Keratinocyte (primary cell): ENCODE data around the gene VAMP8. TPM values are rescaled to one million over a fixed set of nuclear protein-coding genes. Genes with fewer than 3 reads are reported as not detected.

Experiments
- DNase-seq: peaks from one replicate; pipeline ENCODE4 v3.0.0-alpha.2; 2011; ENCODE audit warnings: low read depth, missing footprints, low spot score
- FAIRE-seq: peaks from 2 replicates; lab custom pipeline; 2011; peaks lifted over from hg19 to GRCh38; lab: Jason Lieb, UNC
- H2AFZ ChIP-seq: 2 replicates; pipeline ENCODE4 v1.6.0; 2012; ENCODE audit warnings: low read length, control low read depth, inconsistent platforms; ENCODE audit not compliant: control insufficient read depth
- H3K27ac ChIP-seq: 2 replicates; pipeline ENCODE4 v1.5.1; 2011; ENCODE audit warnings: low read length; ENCODE audit not compliant: control insufficient read depth, insufficient read depth
- H3K27me3 ChIP-seq: 3 replicates; pipeline ENCODE4 v1.6.0; 2011; ENCODE audit warnings: low read length; ENCODE audit not compliant: control insufficient read depth, insufficient read depth; ENCODE audit errors: extremely low read depth
- H3K36me3 ChIP-seq, 2 experiments: 2 replicates in 1 of 2; 3 replicates in 1 of 2; pipeline ENCODE4 v1.5.1; 2011; ENCODE audit warnings: low read length in 2 of 2, mild to moderate bottlenecking in 1 of 2; ENCODE audit not compliant: control insufficient read depth in 2 of 2, insufficient read depth in 2 of 2; ENCODE audit errors: extremely low read depth in 1 of 2
- H3K4me1 ChIP-seq: 3 replicates; pipeline ENCODE4 v1.5.1; 2011; ENCODE audit warnings: low read length; ENCODE audit not compliant: control insufficient read depth, insufficient read depth; ENCODE audit errors: extremely low read depth
- H3K4me2 ChIP-seq: 3 replicates; pipeline ENCODE4 v1.6.0; 2011; ENCODE audit warnings: low read depth, low read length; ENCODE audit not compliant: control insufficient read depth, insufficient read depth; ENCODE audit errors: extremely low read depth
- H3K4me3 ChIP-seq, 3 experiments: fragments of 200-600 bp in 1 of 3; sonication (generic) in 1 of 3; 2 replicates in 2 of 3; 3 replicates in 1 of 3; pipeline ENCODE4 v1.5.1; 2011 to 2016; ENCODE audit warnings: low read length in 3 of 3, mild to moderate bottlenecking in 3 of 3, control low read depth in 2 of 3, inconsistent platforms in 1 of 3, low read depth in 1 of 3, mixed read lengths in 1 of 3, mixed run types in 1 of 3, moderate library complexity in 1 of 3; ENCODE audit not compliant: control insufficient read depth in 2 of 3, insufficient read depth in 2 of 3; ENCODE audit errors: extremely low read depth in 1 of 3
- H3K79me2 ChIP-seq: 2 replicates; pipeline ENCODE4 v1.6.0; 2012; ENCODE audit warnings: low read length; ENCODE audit not compliant: control insufficient read depth, insufficient read depth
- H3K9ac ChIP-seq: 3 replicates; pipeline ENCODE4 v1.6.0; 2011; ENCODE audit warnings: low read length; ENCODE audit not compliant: control insufficient read depth, insufficient read depth; ENCODE audit errors: extremely low read depth
- H3K9me1 ChIP-seq: 3 replicates; pipeline ENCODE4 v1.6.0; 2011; ENCODE audit warnings: low read length; ENCODE audit not compliant: control insufficient read depth, insufficient read depth; ENCODE audit errors: extremely low read depth
- H3K9me3 ChIP-seq: 2 replicates; pipeline ENCODE4 v1.5.1; 2012; ENCODE audit warnings: low read depth, low read length; ENCODE audit not compliant: control insufficient read depth
- H4K20me1 ChIP-seq: 3 replicates; pipeline ENCODE4 v1.6.0; 2011; ENCODE audit warnings: low read length; ENCODE audit not compliant: control insufficient read depth, insufficient read depth; ENCODE audit errors: extremely low read depth
- CTCF ChIP-seq, 3 experiments: IDR thresholded peaks in 1 of 3; conservative IDR thresholded peaks in 1 of 3; optimal IDR thresholded peaks in 1 of 3; 2 replicates in 2 of 3; 3 replicates in 1 of 3; pipeline versions ENCODE3 to v1.5.1; 2011; ENCODE audit warnings: low read length in 3 of 3, mild to moderate bottlenecking in 3 of 3, moderate library complexity in 2 of 3, control low read depth in 1 of 3, inconsistent platforms in 1 of 3; ENCODE audit not compliant: insufficient read depth in 2 of 3; ENCODE audit errors: extremely low read depth in 1 of 3
- EZH2 ChIP-seq: IDR thresholded peaks from one replicate; pipeline ENCODE4 v1.6.1; 2012; ENCODE audit warnings: inconsistent platforms, mild to moderate bottlenecking, low read length, moderate library complexity
- dilution Hi-C: fragments of 300-500 bp; cut with MboI; formaldehyde crosslinking; loops from one replicate; pipeline ENCODE4 v1.7.0; 2020; ENCODE audit warnings: low sequenced_read_pairs; ENCODE audit not compliant: extremely low pct_ligation_motif_present
- polyA plus RNA-seq, 5 experiments: library from polyadenylated mRNA; depleted of rRNA in 3 of 5; stranded (reverse) in 3 of 5; stranded (forward) in 1 of 5; unstranded in 1 of 5; fragments of >200 nt; gene quantifications; 1 replicate in 1 of 5; 2 replicates in 3 of 5; 3 replicates in 1 of 5; pipeline versions ENCODE4 v1.2.1 to v1.2.3, GENCODE V29; 2011 to 2012; ENCODE audit warnings: missing spikeins in 2 of 5, low read depth in 1 of 5, low replicate concordance in 1 of 5

Gene VAMP8
- polyA plus RNA-seq, 1 donor (not counting 4 experiments of a cell fraction or from before 2014, with no cell fraction given): 385 TPM

DNA sequence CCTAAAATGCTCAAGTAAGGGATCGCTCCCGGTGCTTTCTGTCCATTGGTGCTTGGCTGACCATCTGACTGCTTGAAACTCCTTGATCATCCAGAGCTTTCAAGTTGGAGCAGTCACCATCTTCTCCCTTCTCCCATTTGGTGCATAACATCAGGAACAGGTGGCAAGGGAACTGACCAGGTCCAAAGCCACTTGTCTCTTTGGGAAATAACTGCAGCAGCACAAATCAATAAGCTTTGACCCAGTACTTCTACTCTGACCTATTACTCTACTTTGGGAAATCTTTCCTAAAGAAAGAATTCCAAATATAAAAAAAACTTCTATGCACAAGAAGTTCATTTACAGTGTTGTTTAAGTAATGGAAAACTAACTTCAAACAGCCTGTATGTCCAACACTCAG, 49.0 kb upstream of the VAMP8 start:
- H3K36me3 ChIP-seq: no peaks in the 10 kb centered on the region
- TF ChIP-seq EZH2 (no peak), CTCF (optimal IDR thresholded peaks at IDR 0.05 in 1 of 3, IDR thresholded peaks at IDR 0.05 in 1 of 3, conservative IDR thresholded peaks at IDR 0.05 in 1 of 3; ENCODE audit: extremely low read depth in 1 of 3, insufficient read depth in 2 of 3, low read length in 3 of 3) (no peak)
- H3K27me3 ChIP-seq: no peaks in the 10 kb centered on the region
- H3K4me1 ChIP-seq: no peaks in the 10 kb centered on the region
- DNase-seq (no peak), FAIRE-seq (no peak)
- H2AFZ ChIP-seq: no peak overlapping the region
- dilution Hi-C loops: no loop called here
- H3K4me2 ChIP-seq: no peak overlapping the region
- no peaks in the 10 kb centered on the region for H4K20me1 ChIP-seq
- no peaks in the 10 kb centered on the region for H3K9me3 ChIP-seq
- H3K4me3 ChIP-seq: no peak overlapping the region
- H3K79me2 ChIP-seq: no peaks in the 10 kb centered on the region
- no peaks in the 10 kb centered on the region for H3K9me1 ChIP-seq
- no peak overlapping the region for H3K27ac ChIP-seq
- no peak overlapping the region for H3K9ac ChIP-seq

DNA sequence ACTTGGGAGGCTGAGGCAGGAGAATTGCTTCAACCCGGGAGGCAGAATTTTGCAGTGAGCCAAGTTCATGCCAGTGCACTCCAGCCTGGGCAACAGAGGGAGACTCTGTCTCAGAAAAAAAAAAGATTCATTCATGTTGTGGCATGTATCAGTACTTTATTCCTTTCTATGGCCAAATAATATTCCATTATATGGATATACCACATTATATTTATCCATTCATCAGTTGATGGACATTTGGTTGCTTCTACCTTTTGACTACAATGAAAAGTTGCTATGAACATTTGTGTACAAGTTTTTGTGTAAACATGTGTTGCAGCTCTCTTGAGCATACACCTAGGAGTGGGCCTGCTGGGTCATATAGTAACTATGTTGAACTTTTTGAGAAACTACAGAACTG, 47.6 kb upstream of the VAMP8 start:
- no peak for DNase-seq
- H3K4me2 ChIP-seq: no peak overlapping the region
- no peak overlapping the region for H2AFZ ChIP-seq
- H3K9ac ChIP-seq: no peak overlapping the region
- dilution Hi-C loops: no loop called here
- H3K9me3 ChIP-seq: no peaks in the 10 kb centered on the region
- H4K20me1 ChIP-seq: no peaks in the 10 kb centered on the region
- H3K79me2 ChIP-seq: no peaks in the 10 kb centered on the region
- H3K4me1 ChIP-seq: peaks cover 2% of the 10 kb centered on the region
- H3K4me3 ChIP-seq: no peak overlapping the region
- no peaks in the 10 kb centered on the region for H3K9me1 ChIP-seq
- H3K36me3 ChIP-seq: no peaks in the 10 kb centered on the region
- no peak overlapping the region for H3K27ac ChIP-seq
- TF ChIP-seq CTCF (optimal IDR thresholded peaks at IDR 0.05 in 1 of 3, IDR thresholded peaks at IDR 0.05 in 1 of 3, conservative IDR thresholded peaks at IDR 0.05 in 1 of 3; ENCODE audit: extremely low read depth in 1 of 3, insufficient read depth in 2 of 3, low read length in 3 of 3) (no peak), EZH2 (no peak)
- FAIRE-seq: no peak
- no peaks in the 10 kb centered on the region for H3K27me3 ChIP-seq
